NCI-H1694 treated with DMSO at 0.1 percent for 48 hours (cell line): ENCODE results near the gene LHFPL2.

Experiments used
- DNase-seq: peaks from one replicate; lab custom pipeline; 2025; lab: John Stamatoyannopoulos, UW

The LHFPL2 gene

DNA sequence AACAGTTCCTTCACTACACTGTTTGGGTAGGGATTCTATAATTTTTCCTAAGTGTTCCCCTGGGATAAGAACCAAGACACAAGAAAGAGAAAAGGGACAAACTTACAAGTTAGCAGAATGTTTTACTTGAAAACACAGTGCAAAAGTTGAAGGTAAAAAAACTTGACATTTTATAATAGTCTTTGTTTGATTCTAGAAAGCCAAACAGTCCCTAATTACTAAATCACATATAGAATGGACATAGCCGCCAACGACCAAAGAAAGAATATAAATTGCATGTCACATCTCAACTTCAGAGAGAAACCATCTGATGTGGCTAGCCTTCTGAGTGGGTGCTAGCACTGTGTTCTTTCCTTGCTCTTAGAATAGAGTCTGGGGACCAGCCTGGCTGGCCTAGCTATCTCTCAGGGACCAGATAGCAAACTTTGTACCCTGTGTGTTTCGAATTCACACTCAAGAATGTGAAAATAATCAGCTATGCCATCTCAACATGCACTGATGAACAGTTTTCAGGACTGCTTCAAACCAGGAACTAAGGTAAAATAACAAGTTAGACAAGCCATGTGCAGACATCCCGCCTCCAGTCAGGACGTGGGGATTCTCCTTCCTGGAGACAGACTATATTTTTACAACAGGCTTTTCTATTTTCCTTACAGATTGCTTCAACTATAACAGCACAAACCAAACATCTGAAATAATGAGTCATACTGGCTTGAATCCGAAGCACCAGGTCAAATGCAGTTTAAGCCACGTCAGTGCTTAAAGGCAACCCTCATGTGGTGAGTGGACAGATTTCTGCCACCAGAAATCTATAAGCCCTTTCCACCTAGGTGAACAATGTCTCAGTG is 53.7 kb downstream of the LHFPL2 start:
- DNase-seq, result no peak

GRCh38 chr5:78594021-78594420 is 54.6 kb downstream of the LHFPL2 start:
- DNase-seq, result no peak

GRCh38 chr5:78593465-78593864 is 55.1 kb downstream of the LHFPL2 start:
- no peak for DNase-seq

GRCh38 chr5:78592735-78593386 is 55.7 kb downstream of the LHFPL2 start:
- DNase-seq, result no peak

GRCh38 chr5:78591972-78592700 is 56.4 kb downstream of the LHFPL2 start:
- DNase-seq, result no peak

DNA sequence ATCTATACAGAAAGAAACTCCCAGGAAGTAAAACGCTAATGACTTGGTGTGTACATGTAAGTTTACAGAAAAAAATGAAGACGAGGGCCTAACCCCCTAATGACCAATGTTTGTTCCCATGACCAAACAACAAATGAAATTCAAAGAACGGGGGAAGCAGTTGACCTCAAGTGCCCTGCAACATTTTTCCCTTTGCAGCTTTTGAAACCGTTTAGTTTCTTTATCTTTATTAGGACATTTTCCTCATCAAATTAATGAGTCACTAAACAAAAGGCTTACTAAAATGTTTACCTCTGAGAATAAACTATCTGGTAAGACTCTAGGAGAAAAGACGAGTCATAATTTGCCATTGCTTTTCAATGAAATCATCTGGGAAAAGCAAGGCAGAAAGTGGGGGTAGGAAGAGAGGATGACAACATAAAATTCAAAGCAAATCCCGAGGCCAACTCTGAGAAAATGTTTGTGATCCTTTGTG is 57.4 kb downstream of the LHFPL2 start:
- no peak for DNase-seq

- DNase-seq, result no peak
Observed at GRCh38 chr5:78589923-78590322, 58.6 kb downstream of the LHFPL2 start.

DNA sequence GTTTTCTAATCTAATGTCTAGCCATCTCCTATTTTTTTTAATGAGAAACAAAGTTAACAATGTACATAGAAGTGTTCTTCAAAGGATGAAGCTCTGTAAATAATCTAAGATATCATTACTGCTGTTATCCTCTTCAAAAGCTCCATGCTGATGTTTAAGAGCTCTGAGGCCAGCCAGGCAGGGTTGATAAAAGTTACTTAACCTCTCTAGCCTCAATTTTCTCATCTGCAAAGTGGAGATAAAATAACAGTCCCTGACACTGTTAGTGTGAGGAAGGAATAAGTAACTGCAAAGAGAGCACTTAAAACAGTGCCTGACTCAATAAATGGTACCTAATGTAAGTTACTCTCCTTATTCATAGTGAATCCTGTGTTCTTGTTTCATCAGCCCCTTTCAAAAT is 60.1 kb downstream of the LHFPL2 start:
- DNase-seq, result no peak

DNA sequence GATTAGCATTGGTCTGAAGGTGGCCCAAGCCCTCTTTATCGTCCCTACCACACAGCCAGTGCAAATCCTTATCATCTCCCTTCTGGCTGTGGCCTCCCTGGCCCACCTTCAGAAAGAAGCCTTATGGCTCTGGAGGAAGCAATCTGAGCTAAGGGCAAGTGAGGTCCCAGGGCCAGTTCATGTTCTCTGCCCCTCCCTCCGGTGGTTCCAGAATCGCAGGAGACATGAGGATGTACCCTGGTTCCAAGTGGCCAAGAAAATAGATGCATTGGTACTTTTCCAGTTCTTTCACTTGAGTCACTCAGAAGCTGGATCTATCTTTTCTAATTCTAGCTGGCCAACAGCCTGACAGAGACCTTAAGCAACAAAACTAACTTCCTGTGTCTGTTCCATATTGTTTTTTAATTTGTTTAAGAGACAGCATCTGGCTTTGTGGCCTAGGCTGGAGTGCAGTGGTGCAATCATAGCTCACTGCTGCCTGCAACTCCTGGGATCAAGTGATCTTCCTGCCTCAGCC is 60.7 kb downstream of the LHFPL2 start:
- no peak for DNase-seq

- no peak for DNase-seq
Observed at GRCh38 chr5:78587081-78587774, 61.3 kb downstream of the LHFPL2 start.

DNA sequence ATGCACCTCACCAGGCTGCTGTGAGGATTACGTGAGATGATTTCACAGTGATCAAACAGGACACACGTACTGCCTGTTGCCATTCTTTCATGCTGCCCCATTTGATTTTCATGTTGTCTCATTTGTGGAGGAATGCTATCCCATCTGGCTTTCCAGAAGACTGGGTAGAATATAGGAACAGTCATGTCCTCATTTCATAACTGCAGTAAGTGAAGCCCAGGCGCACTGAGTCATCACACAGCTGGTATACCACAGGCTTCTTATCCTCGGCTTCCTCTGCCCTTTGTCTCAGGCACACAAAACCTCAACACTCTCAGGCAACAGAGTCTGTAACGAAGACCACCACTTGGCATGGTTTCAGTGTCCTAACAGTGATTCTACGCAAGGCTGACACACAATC is 62.3 kb downstream of the LHFPL2 start:
- no peak for DNase-seq

DNA sequence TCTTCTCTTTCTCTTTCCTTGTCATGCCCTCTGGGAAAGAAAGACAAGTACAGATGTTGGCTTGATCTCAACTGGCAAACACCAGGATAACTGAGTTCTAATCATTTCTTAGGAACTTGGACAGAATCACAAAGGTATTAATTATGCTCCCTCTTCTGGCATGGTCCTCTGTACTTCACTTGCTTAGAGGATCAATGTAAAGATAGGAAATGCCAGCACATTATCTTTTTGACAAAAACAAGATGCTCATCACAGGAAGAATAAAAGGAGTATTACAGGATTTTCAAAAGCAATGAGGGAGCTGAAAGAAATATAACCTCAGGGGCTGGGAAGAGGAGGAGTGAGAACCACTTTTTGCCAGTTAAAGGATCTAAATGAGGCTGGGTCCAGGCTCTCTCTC is 70.6 kb downstream of the LHFPL2 start:
- DNase-seq, result no peak

DNA sequence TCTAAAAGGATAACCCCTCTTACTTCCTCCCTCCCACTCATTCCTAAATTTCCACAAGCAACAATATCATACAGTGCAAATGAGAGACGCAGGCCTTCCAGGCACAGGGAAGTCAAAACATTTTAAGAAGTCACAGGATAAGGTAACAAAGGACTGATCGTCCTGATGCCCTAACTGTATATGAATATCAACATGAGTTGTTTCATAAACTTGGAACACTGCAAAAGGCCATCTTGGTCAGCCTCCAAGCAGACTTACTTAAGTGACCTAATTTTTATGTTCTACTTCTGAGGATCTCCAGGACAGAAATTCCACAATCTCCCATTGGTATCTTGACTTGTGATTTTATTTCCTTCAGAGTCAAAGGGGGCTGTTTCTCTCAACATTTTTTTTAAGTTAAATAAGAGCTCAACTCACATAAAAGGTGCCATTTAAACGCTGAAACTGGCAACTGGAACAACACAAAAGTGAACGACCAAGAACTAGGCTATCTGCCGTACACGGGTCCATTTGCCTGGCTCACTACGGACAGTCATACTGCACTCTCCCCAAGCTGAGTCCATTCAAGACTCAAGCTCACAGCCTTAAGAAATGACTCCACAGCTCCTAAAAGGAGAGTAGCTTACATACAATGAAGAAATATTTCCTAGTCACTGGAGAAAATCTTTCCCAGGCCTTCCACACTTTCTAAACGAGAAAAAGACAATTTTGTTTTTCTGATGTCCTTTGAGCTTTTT is 71.3 kb downstream of the LHFPL2 start:
- DNase-seq, result no peak

DNA sequence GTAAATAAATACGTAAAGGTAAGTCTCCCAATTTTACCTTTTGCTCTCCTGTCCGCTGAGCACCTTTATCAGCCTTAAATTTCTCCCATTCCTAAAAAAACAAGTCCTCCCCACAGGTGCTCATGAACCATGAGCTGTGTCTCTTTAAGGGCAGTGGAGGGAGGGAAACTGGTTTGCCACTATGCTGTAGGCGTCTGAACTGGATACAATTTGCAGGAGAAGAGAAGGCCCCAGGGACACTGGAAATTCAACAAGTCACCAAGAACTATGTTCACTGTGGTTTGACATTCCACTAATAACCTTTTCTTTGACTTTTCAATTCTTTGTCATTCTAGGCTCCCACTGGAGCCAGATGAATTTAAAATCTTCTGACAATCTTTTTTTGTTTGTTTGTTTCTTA is 72.2 kb downstream of the LHFPL2 start:
- no peak for DNase-seq

GRCh38 chr5:78574731-78575161 is 73.8 kb downstream of the LHFPL2 start:
- no peak for DNase-seq

- no peak for DNase-seq
Observed at GRCh38 chr5:78574131-78574673, 74.4 kb downstream of the LHFPL2 start.

- DNase-seq, result no peak
Observed at GRCh38 chr5:78573318-78573717, 75.3 kb downstream of the LHFPL2 start.

DNA sequence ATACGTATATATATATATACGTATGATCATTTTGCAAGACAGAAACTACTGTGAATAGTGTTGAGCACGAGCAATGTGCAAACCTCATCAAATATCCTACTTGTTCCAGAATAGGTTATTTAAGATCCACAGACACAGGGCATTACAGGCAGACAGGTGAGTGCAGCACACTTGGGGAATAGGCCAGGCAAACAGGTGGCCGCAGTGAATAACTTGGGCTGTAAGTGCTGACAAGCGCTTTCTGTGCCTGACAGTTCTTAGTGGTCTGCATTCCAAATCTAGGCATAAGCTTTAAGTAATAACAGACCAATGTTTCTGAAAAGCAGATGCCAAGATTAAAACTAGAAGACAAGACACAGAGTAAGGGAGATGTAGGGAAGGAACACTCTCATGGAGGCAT is 77.9 kb downstream of the LHFPL2 start:
- DNase-seq, result no peak

DNA sequence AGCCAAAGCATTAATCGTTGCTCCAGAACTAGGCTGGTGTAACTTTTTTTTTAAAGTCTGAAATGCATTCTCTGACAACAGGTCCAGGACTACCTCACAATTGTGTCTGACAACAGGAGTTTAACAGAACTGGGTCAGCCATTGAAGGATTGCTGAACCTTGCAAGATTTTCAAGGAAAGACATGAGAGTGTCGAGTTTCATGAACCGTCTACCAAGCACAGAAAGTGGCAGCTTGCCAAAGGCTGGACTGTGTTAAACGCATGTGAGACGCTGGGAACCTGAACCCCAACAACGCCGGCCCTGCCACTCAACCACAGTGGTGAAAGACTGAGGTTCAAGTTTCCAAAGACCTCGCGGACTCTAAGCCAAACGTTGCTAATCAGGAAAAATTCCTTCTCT is 79.1 kb downstream of the LHFPL2 start:
- no peak for DNase-seq

GRCh38 chr5:78568676-78569075 is 79.9 kb downstream of the LHFPL2 start:
- no peak for DNase-seq

DNA sequence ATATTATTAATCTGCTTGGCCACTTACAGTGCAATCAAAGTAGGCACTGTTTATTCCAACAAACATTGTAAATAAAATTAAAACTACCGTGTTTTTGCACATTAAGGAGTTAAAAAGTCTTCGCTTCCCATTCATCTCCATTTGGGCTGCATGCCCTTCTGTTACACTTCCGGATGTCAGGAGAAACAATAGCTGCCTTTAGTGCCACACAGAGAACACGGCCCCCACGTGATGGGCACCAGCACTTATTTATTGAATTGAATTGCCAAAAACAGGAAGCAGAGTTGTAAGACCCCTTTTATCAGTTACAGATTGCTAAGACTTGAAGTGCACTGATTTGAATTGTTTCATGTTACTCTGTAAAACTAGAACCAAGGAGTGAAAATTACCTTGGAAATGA is 80.4 kb downstream of the LHFPL2 start:
- no peak for DNase-seq
